BLaER1 treated with 17β-estradiol and CSF1 and Interleukin-3, amounts not matched to agents 10 nM and 100 nM (cell line): ENCODE data around the gene UAP1L1.

Experiments used
- H3K27ac ChIP-seq, 11 experiments: shearing (Covaris generic); formaldehyde crosslinking; 2 replicates each; pipeline ENCODE4 v1.8.1; 2022
- H3K27me3 ChIP-seq, 11 experiments: shearing (Covaris generic); formaldehyde crosslinking; 2 replicates each; pipeline ENCODE4 v1.8.1; 2022
- H3K36me3 ChIP-seq, 11 experiments: shearing (Covaris generic); formaldehyde crosslinking; 2 replicates each; pipeline ENCODE4 v1.8.1; 2022
- H3K4me1 ChIP-seq, 10 experiments: shearing (Covaris generic); formaldehyde crosslinking; 2 replicates each; pipeline ENCODE4 v1.8.1; 2022
- H3K4me2 ChIP-seq, 11 experiments: shearing (Covaris generic); formaldehyde crosslinking; 2 replicates each; pipeline ENCODE4 v1.8.1; 2022
- H3K4me3 ChIP-seq, 10 experiments: shearing (Covaris generic); formaldehyde crosslinking; 2 replicates each; pipeline ENCODE4 v1.8.1; 2022
- H3K9ac ChIP-seq, 11 experiments: shearing (Covaris generic); formaldehyde crosslinking; 2 replicates each; pipeline ENCODE4 v1.8.1; 2022
- H3K9me3 ChIP-seq, 11 experiments: shearing (Covaris generic); formaldehyde crosslinking; replicated peaks in 1 of 11; 2 replicates each; pipeline ENCODE4 v1.8.1; 2022
- H4K20me1 ChIP-seq, 11 experiments: shearing (Covaris generic); formaldehyde crosslinking; 2 replicates each; pipeline ENCODE4 v1.8.1; 2022
- Cebpa-rat ChIP-seq, 11 experiments: shearing (Covaris generic); IDR thresholded peaks; 2 replicates each; pipeline ENCODE4 v1.8.1; 2022

Gene UAP1L1

GRCh38 chr9:137066096-137066861 lies 11.0 kb upstream of the UAP1L1 start:
- Histone ChIP-seq H3K27me3 (no peaks in the 10 kb centered on the region), H3K9ac (peak overlapping the region in 1 of 11 experiments; percentile 5; a peak in 1 of 22 replicates), H3K9me3 (no peaks in the 10 kb centered on the region), H4K20me1 (peaks cover 0 to 72% (median 66%) of the 10 kb centered on the region in 11 experiments; a peak in 18 of 22 replicates), H3K4me1 (peaks cover 28 to 55% (median 40%) of the 10 kb centered on the region in 10 experiments), H3K4me3 (no peak overlapping the region), H3K27ac (no peak overlapping the region), H3K4me2 (no peak overlapping the region), H3K36me3 (peaks cover 0 to 44% (median 36%) of the 10 kb centered on the region in 11 experiments; a peak in 17 of 22 replicates)
- no peak for TF ChIP-seq Cebpa-rat (IDR thresholded peaks at IDR 0.05)

GRCh38 chr9:137067860-137068538 lies 9.3 kb upstream of the UAP1L1 start:
- H3K9me3 ChIP-seq = no peaks in the 10 kb centered on the region
- TF ChIP-seq Cebpa-rat (IDR thresholded peaks at IDR 0.05) = no peak
- H3K9ac ChIP-seq = peak overlapping the region in 7 of 11 experiments; percentile 68 to 84 (median 77); a peak in 11 of 22 replicates
- H3K27ac ChIP-seq = peak overlapping the region in 2 of 11 experiments; percentile 4 to 8; a peak in 1 of 22 replicates
- peaks cover 0 to 38% (median 34%) of the 10 kb centered on the region in 11 experiments; a peak in 17 of 22 replicates for H3K36me3 ChIP-seq
- peak overlapping the region; percentile 87 to 100 (median 97) for H3K4me2 ChIP-seq
- H4K20me1 ChIP-seq = peaks cover 0 to 70% (median 65%) of the 10 kb centered on the region in 11 experiments; a peak in 18 of 22 replicates
- peak overlapping the region in 8 of 10 experiments; percentile 72 to 86 (median 76); a peak in 11 of 20 replicates for H3K4me3 ChIP-seq
- no peaks in the 10 kb centered on the region for H3K27me3 ChIP-seq
- peaks cover 37 to 67% (median 44%) of the 10 kb centered on the region in 10 experiments for H3K4me1 ChIP-seq

- peak overlapping the region; percentile 43 to 84 (median 73); a peak in 20 of 22 replicates for H3K9ac ChIP-seq
- H4K20me1 ChIP-seq = peaks cover 0 to 64% (median 56%) of the 10 kb centered on the region in 11 experiments; a peak in 18 of 22 replicates
- peak overlapping the region; percentile 53 to 86 (median 73) for H3K4me3 ChIP-seq
- H3K36me3 ChIP-seq = peaks cover 0 to 29% (median 26%) of the 10 kb centered on the region in 11 experiments; a peak in 16 of 22 replicates
- peak overlapping the region in 4 of 11 experiments; percentile 3 to 76 (median 67); a peak in 5 of 22 replicates for H3K27ac ChIP-seq
- no peaks in the 10 kb centered on the region for H3K27me3 ChIP-seq
- peak overlapping the region; percentile 87 to 100 (median 97) for H3K4me2 ChIP-seq
- TF ChIP-seq Cebpa-rat (IDR thresholded peaks at IDR 0.05) = no peak
- peaks cover 44 to 71% (median 52%) of the 10 kb centered on the region in 10 experiments for H3K4me1 ChIP-seq
- no peaks in the 10 kb centered on the region for H3K9me3 ChIP-seq
Observed at GRCh38 chr9:137068539-137069507, 8.5 kb upstream of the UAP1L1 start.

GRCh38 chr9:137069508-137070091 lies 7.7 kb upstream of the UAP1L1 start:
- Histone ChIP-seq H4K20me1 (peaks cover 0 to 56% (median 50%) of the 10 kb centered on the region in 11 experiments; a peak in 18 of 22 replicates), H3K27me3 (no peaks in the 10 kb centered on the region), H3K9me3 (no peaks in the 10 kb centered on the region), H3K4me1 (peaks cover 52 to 77% (median 60%) of the 10 kb centered on the region in 10 experiments), H3K4me3 (peak overlapping the region; percentile 53 to 86 (median 73)), H3K36me3 (peaks cover 0 to 23% (median 20%) of the 10 kb centered on the region in 11 experiments; a peak in 16 of 22 replicates), H3K4me2 (peak overlapping the region; percentile 87 to 100 (median 97)), H3K9ac (peak overlapping the region; percentile 43 to 84 (median 73); a peak in 21 of 22 replicates), H3K27ac (peak overlapping the region in 9 of 11 experiments; percentile 62 to 82 (median 68); a peak in 18 of 22 replicates)
- TF ChIP-seq Cebpa-rat (IDR thresholded peaks at IDR 0.05) = no peak

GRCh38 chr9:137070201-137070905 lies 7.0 kb upstream of the UAP1L1 start, which contains the start of gene SAPCD2:
Gene SAPCD2 (minus strand): TSS chr9:137070557. CDS start chr9:137070460, 97 bp downstream.
- Histone ChIP-seq H3K4me2 (peak within 1 kb of the TSS; percentile 87 to 100 (median 97)), H3K36me3 (peaks cover 0 to 16% (median 12%) of the 10 kb centered on the region in 11 experiments; a peak in 14 of 22 replicates), H3K4me1 (peaks cover 59 to 85% (median 67%) of the 10 kb centered on the region in 10 experiments), H3K9ac (peak within 1 kb of the TSS; percentile 60 to 84 (median 73)), H4K20me1 (peaks cover 0 to 49% (median 45%) of the 10 kb centered on the region in 11 experiments; a peak in 18 of 22 replicates), H3K27me3 (no peaks in the 10 kb centered on the region), H3K4me3 (peak within 1 kb of the TSS; percentile 53 to 86 (median 73)), H3K27ac (peak within 1 kb of the TSS in 10 of 11 experiments; percentile 33 to 82 (median 68); a peak in 19 of 22 replicates), H3K9me3 (no peaks in the 10 kb centered on the region)
- TF ChIP-seq Cebpa-rat (IDR thresholded peaks at IDR 0.05) = no peak

DNA sequence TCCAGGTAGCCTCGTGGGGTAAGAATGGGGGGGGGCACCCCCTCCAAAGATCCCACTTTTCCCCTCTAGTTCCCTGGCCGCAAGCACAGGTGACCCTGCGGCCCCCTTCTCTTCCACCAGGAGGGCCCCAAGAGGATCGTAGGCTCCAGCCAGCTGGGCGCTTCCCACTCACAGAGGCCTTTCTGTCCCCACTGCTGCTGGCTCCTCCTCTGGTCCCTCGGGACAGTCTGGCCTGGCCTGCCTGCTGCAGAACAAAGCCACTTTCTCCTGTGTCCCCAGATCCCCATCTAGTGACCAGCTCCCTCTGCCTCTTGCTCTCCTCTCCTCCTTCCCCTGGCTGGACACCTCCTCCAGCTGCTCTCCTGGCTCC lies 6.4 kb upstream of the UAP1L1 start:
- peaks cover 0 to 10% (median 7%) of the 10 kb centered on the region in 11 experiments; a peak in 13 of 22 replicates for H3K36me3 ChIP-seq
- H3K4me3 ChIP-seq = peak overlapping the region; percentile 53 to 86 (median 73)
- peaks cover 0 to 43% (median 41%) of the 10 kb centered on the region in 11 experiments; a peak in 18 of 22 replicates for H4K20me1 ChIP-seq
- H3K9ac ChIP-seq = peak overlapping the region; percentile 60 to 84 (median 73)
- no peaks in the 10 kb centered on the region for H3K27me3 ChIP-seq
- no peak for TF ChIP-seq Cebpa-rat (IDR thresholded peaks at IDR 0.05)
- H3K4me1 ChIP-seq = peaks cover 65 to 90% (median 73%) of the 10 kb centered on the region in 10 experiments
- peak overlapping the region; percentile 87 to 100 (median 97) for H3K4me2 ChIP-seq
- no peaks in the 10 kb centered on the region for H3K9me3 ChIP-seq
- peak overlapping the region in 10 of 11 experiments; percentile 33 to 82 (median 67); a peak in 17 of 22 replicates for H3K27ac ChIP-seq

GRCh38 chr9:137071282-137071681 lies 6.0 kb upstream of the UAP1L1 start:
- H3K27ac ChIP-seq = peak overlapping the region in 10 of 11 experiments; percentile 33 to 82 (median 67); a peak in 15 of 22 replicates

More at GRCh38 chr9:137071282-137071681, 6.0 kb upstream of the UAP1L1 start:
- H3K36me3 ChIP-seq = peaks cover 0 to 7% (median 3%) of the 10 kb centered on the region in 11 experiments; a peak in 10 of 22 replicates
- peak overlapping the region; percentile 53 to 86 (median 73); a peak in 17 of 20 replicates for H3K4me3 ChIP-seq
- H4K20me1 ChIP-seq = peaks cover 0 to 39% (median 37%) of the 10 kb centered on the region in 11 experiments; a peak in 18 of 22 replicates
- no peaks in the 10 kb centered on the region for H3K27me3 ChIP-seq
- H3K4me1 ChIP-seq = peaks cover 68 to 94% (median 75%) of the 10 kb centered on the region in 10 experiments
- no peak for TF ChIP-seq Cebpa-rat (IDR thresholded peaks at IDR 0.05)
- H3K4me2 ChIP-seq = peak overlapping the region; percentile 87 to 100 (median 97)
- peak overlapping the region; percentile 60 to 84 (median 73); a peak in 20 of 22 replicates for H3K9ac ChIP-seq
- H3K9me3 ChIP-seq = no peaks in the 10 kb centered on the region
